H7 (cell line): ENCODE data around the gene RANBP9. TPM values are rescaled to one million over a fixed set of nuclear protein-coding genes. Genes with fewer than 3 reads are reported as not detected.

Source experiments
- DNase-seq: peaks from one replicate; pipeline ENCODE4 v3.0.0; 2012
- H3K27me3 ChIP-seq: 2 replicates; pipeline ENCODE4 v1.6.0; 2011; ENCODE audit warnings: mild to moderate bottlenecking, low read length; ENCODE audit not compliant: control insufficient read depth, insufficient read depth
- H3K36me3 ChIP-seq: replicated peaks from 2 replicates; pipeline ENCODE4 v1.5.1; 2011; ENCODE audit warnings: low read length; ENCODE audit not compliant: control insufficient read depth, insufficient read depth
- H3K4me3 ChIP-seq: 2 replicates; pipeline ENCODE4 v1.5.1; 2011; ENCODE audit warnings: low read depth, mild to moderate bottlenecking, control low read depth, low read length, moderate library complexity; ENCODE audit not compliant: insufficient read depth
- total RNA-seq: library from RNA; depleted of rRNA; stranded (reverse); fragments of >200 nt; shearing (Covaris generic); gene quantifications from 2 replicates; pipeline ENCODE4 v1.2.3, GENCODE V29; 2014

The RANBP9 gene
- total RNA-seq, 1 experiment from 2014 or later = 23.6 TPM

DNA sequence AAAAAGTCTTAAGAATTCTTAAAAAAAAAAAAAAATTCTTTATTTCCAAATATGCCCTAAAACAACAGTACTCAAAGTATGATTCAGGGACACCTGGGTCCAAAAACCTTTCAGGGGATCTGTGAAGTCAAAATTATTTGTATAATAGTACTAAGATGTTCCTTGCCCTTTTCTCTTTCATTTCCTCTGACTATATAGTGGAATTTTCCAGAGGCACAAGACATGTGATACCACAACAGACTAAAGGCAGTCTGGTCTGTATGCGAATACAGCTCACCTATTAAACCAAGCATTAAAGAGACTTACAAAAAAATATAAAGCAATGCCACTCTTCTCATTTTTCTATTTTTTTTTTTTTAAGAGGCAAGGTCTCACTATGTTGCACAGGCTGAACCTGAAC, 81.1 kb downstream of the RANBP9 start:
- H3K4me3 ChIP-seq = no peak overlapping the region
- peaks cover 1% of the 10 kb centered on the region; the same call in 1 of the 2 replicates for H3K36me3 ChIP-seq
- DNase-seq = no peak
- no peaks in the 10 kb centered on the region for H3K27me3 ChIP-seq

DNA sequence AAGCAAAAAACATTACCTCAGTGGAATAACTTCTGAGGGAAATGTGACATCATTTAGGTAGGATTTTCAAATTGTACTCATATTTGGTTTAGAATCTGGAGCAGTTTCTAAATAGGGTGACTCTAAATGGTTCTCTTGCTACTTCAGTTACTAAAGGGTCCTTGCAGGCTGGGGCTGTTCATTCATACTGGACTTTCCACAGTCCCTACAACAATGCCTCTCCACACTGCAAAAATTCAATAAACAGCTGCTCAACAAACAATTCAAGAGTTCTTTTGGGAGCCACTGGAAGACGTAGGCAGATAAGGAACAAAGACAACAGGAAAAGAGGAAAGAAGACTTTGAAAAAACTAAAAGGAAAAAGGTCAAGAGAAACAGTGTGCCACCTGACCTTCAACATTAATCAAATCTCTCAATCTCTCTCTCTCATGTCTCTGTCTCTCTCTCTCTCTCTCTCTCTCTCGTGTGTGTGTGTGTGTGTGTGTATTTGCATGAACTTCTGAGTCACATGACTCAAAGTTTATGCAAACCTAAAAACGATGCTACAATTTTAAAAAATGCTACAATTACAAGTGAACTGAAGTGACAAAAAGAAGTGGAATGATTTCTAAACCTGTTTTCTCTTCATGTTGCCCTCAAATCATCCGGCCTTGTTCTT, 82.0 kb downstream of the RANBP9 start:
- no peak for DNase-seq
- H3K27me3 ChIP-seq = no peaks in the 10 kb centered on the region
- H3K36me3 ChIP-seq = peaks cover 1% of the 10 kb centered on the region; the same call in 1 of the 2 replicates
- no peak overlapping the region for H3K4me3 ChIP-seq

DNA sequence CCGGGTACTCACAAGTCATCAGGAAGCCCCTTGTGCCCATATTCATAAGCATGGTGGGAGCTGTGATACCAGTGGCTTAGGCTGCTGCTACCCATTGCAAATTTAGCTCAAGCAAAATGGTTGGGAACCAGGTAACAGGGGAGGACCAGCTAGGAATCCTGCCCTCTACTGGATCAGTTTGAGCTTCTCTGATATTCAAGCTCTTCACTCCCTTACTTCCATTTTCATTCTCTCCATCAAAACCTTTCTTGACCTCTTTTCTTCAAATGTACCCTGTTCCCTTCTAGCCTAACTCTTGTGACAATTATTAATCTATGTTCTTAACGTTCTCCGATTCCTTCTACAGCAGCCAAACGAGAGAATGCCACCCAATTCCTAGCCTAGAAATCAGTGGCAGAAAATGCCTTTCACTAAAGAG, 86.8 kb downstream of the RANBP9 start:
- Histone ChIP-seq H3K4me3 (no peak overlapping the region), H3K27me3 (no peaks in the 10 kb centered on the region), H3K36me3 (peaks cover 17% of the 10 kb centered on the region)
- DNase-seq = peak; percentile 75

DNA sequence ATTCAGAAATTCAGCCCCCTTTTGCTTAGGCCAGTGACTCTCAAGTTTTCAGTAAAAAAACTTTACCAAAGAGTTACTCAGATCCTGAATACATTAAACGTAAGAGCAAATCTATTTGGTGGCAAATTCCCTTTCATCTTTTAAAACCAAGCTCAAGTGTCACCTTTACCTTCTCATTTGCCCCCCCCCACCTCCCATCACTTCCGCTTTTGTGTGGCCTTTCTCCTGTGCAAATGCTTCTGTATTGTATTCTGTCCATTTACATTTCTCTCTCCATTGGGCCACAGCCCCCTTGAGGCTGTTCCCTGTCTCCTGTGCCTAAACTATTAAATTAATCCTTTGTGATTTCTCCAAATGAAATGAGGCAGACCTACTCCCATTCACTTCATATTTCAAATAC, 94.6 kb downstream of the RANBP9 start:
- Histone ChIP-seq H3K4me3 (no peak overlapping the region), H3K36me3 (peaks cover 25% of the 10 kb centered on the region), H3K27me3 (no peaks in the 10 kb centered on the region)
- no peak for DNase-seq

DNA sequence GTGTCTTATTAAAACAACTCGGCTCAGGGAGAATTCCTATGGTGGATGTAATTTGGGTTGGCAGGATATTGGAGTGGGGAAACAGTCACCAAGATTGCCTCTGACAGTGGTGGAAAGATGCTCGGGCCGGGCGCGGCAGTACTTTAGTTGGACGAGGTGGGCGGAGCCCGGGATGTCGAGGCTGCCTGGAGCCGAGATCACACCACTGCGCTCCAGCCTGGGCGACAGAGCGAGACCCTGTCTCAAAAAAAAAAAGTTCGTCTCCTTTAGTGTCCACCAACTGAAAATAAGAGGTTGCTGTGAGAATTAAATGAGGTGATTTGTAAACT, 95.9 kb downstream of the RANBP9 start:
- no peaks in the 10 kb centered on the region for H3K27me3 ChIP-seq
- H3K36me3 ChIP-seq = peaks cover 22% of the 10 kb centered on the region
- peak overlapping the region; percentile 94 for H3K4me3 ChIP-seq
- DNase-seq = peak; percentile 66

DNA sequence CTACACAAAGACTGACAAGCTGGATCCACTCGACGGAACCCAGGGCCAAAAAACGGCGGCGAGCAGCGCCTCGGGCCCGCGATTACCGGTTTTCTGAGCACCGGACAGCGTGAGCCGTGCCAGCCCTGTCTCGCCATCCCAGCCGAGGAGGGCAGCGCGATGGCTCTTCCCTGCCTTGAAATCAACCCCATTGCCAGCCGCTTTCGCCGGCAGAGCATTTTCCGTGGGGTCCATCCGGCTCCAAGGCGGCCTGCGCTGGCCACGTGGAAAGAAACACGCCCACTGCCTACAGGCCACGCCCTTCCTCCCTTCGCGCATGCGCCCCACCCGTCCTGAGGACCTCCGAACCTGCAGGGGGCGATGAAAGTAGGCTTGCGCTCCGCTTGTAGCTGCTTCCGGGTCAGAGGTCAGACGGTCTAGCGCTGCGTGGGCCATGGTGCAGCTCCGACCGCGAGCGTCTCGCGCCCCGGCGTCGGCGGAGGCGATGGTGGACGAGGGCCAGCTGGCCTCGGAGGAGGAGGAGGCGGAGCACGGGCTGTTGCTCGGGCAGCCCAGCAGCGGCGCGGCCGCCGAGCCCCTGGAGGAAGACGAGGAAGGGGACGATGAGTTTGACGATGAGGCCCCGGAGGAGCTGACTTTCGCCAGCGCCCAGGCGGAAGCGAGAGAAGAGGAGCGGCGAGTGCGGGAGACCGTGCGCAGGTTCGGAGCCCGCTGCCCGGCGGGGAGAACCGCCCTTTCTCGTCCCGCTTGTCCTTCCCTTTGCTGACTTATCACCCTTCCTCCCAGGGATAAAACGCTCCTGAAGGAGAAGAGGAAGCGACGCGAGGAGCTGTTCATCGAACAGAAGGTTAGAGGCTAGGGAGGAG, 96.5 kb downstream of the RANBP9 start, which contains the start of gene NOL7:
Gene NOL7 (plus strand): TSS at position 410 of the 866 bp plus-strand sequence. CDS start 24 bp downstream, at position 434.
- no peaks in the 10 kb centered on the region for H3K27me3 ChIP-seq
- H3K4me3 ChIP-seq = peak within 1 kb of the TSS; percentile 94
- peak; percentile 96 for DNase-seq
- H3K36me3 ChIP-seq = peaks cover 17% of the 10 kb centered on the region

DNA sequence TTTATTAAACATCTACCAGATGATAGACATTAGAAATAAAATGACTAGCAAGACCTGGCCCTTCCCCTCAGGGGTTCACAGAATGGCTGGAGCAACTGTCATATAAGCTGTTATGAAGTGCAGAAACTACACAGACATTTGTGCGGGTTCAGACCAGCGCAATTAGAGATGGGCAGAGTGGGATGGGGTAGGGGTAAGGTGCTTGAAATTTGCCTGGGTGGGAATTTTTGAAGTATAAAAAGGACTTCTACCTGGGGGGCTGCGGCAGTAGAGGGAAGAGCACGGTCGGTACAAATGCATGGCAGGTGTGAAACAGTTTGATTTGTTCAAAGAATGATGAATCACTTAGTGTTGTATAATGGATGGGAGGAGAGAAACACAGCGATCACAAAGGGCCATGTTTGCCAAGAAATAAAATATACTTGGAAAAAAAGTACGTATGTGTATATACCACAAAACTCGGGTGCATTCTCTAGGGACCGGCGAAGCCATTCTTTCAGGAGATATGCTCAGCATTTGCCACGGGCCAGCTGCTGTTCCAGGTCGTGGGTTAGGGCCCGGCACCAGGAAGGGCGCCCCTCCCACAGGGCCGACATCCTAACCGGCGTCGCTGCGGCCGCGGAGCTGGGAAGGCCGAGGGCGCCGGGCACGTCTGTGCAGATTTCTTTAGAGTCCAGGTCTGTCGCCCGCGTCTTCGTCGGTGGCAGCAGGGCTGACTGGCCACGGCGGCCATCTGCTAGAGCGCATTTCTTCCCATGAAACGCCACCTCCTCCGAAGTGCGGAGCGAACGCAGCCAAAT, 97.3 kb downstream of the RANBP9 start:
- no peaks in the 10 kb centered on the region for H3K27me3 ChIP-seq
- H3K36me3 ChIP-seq = peaks cover 13% of the 10 kb centered on the region
- DNase-seq = peak; percentile 75
- peak overlapping the region; percentile 94 for H3K4me3 ChIP-seq

DNA sequence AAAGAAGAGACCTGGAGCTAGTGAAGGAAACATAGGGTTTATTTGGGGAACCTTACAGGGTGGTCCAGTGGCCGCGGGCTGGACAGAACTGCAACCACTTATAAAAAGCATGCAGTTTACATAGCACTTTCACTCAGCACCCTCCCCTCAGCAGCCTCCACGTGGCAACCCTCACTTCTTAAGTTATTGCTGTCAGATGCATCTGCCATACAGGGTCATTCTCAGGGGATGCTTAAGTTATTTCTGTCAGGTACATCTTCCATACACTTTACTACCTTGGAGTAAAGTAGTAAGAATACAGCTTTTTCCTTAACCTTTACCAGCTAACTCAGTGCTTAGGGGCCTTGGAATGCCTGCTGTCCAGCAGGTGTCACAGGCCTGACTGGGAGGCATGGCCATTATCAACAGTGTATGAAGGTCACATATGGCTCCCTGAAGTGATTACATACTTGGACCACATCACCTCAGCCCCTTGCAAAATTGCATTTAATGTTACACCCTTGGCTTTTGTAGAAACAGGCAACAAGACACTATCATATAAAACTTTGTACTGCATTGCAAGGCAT, 98.5 kb downstream of the RANBP9 start:
- DNase-seq = no peak
- Histone ChIP-seq H3K27me3 (no peaks in the 10 kb centered on the region), H3K4me3 (no peak overlapping the region), H3K36me3 (peaks cover 5% of the 10 kb centered on the region)

DNA sequence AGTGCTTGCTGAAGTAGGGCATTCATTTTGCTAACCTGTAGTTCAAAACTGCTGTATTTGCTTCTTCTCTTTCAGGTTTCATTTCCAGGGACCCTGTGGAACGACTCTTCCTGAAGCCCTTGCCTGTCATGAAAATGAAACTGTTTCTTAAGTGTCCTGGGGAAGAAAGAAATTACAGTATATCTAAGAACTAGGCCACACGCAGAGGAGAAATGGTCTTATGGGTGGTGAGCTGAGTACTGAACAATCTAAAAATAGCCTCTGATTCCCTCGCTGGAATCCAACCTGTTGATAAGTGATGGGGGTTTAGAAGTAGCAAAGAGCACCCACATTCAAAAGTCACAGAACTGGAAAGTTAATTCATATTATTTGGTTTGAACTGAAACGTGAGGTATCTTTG, 99.9 kb downstream of the RANBP9 start:
- DNase-seq = no peak
- H3K4me3 ChIP-seq = no peak overlapping the region

DNA sequence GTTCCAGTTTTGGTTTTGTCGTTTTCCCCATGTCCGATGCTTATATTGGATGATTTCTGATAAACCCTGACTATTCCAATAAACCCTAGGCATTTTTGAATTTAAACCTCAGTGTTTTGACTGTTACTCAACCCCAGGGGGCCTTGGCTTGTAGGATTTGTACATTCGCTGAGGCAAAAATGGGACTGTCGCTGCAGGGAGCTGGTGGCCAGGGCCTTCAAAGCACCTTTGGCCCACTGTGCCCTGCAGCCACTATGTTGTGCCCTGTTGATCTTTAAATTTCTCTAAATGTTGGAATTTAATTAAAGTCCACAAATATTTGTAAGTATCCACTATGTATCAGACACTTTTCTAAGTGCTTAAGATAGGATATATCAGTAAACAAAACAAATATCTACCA, 106.0 kb downstream of the RANBP9 start:
- Histone ChIP-seq H3K4me3 (no peak overlapping the region), H3K36me3 (no peaks in the 10 kb centered on the region; the same call in none of the 2 replicates)

More for the DNA sequence above, 99.9 kb downstream of the RANBP9 start:
- Histone ChIP-seq H3K27me3 (no peaks in the 10 kb centered on the region), H3K36me3 (peaks cover 1% of the 10 kb centered on the region; the same call in 1 of the 2 replicates)

DNA sequence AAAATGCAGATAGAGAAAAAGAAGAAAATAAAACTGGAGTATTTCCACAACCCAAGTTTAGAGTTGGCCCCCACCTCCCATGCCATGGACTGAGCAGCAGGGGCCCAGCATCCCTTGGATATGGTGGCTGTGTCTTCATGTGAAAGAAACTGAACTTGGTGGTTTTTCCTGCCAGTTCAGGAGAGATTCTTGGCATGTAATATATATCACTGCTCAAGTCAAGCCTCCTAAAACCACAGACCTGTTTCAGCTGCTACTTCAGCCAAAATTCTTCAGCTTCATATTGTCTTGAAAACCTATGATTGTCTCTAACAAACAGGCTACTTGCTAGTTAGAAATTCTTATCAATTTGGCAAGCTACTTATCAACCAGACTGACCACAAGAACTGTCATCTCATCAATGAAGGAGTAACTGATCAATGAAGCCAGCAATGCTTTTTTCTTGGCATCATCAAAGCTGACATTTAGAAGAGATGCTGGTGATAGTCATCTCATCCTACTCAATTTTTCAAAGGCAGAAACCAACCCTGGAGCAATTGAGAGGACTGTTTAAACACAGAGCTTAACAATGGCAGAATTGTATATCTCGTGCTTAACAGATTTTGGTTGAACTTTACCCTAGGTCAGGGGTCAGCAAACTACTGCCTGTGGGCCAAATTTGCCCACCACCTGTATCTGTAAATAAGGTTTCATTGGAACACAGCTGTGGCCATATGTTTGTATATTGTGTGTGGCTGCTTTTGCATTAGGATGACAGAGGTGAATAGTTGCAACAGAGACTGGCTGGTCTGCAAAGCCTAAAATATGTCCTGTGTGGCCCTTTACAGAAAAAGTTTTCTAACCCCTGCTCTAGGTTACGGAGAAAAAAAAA, 106.9 kb downstream of the RANBP9 start:
- Histone ChIP-seq H3K4me3 (no peak overlapping the region), H3K27me3 (no peaks in the 10 kb centered on the region), H3K36me3 (no peaks in the 10 kb centered on the region; the same call in none of the 2 replicates)
- no peak for DNase-seq

More for the DNA sequence above, 106.0 kb downstream of the RANBP9 start:
- DNase-seq = no peak
- no peaks in the 10 kb centered on the region for H3K27me3 ChIP-seq

DNA sequence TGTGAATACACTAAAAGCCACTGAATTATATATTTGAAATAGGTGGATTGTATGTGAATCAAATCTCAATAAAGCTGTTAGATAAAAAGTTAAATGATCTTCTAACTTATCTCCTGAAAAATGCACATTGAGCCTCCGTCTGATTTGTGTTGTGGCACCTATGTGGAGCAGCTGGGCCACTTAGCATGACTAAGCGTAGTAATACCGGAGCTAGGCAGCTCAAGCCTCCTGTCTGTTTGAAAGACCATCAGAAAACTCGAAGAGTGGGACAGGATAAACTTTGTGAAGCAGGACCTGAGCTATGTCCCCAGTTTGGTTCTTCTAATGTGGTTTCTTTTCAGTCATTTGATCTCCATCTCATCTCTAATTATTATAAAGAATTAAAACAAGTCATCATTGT, 107.5 kb downstream of the RANBP9 start:
- no peak overlapping the region for H3K4me3 ChIP-seq
- H3K27me3 ChIP-seq = no peaks in the 10 kb centered on the region
- DNase-seq = no peak
- no peaks in the 10 kb centered on the region; the same call in none of the 2 replicates for H3K36me3 ChIP-seq

DNA sequence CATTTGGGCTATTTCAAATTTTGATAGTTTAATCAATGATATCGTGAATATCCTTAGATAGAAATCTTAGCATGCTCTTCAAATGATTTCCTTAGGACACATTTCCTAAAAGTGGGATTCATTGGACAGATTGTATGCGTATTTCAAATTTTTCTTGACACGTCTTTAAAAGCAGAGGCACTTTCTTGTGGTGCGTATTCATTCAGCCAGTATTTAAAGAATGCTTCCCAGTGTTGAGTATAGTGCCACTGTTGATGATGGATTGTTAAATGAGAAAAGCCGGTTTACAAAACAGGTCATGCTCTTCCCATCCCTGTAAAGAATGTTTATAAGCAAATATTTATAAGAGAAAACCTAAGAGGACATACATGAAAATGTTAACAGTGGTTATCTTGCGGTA, 111.6 kb downstream of the RANBP9 start:
- H3K4me3 ChIP-seq = no peak overlapping the region
- no peak for DNase-seq
- H3K36me3 ChIP-seq = peaks cover 2% of the 10 kb centered on the region
- H3K27me3 ChIP-seq = no peaks in the 10 kb centered on the region
